Activated gamma-delta T cell treated with Interleukin-2 at 50 U/mL for 16 hours (primary cell): ENCODE results near the gene DAD1.
"Not testable (repeated sequence)": the region's sequence is repeated elsewhere in the genome, so short reads cannot be mapped to it uniquely, and the experiment has no call there.

ENCODE experiments used
- DNase-seq: peaks from one replicate; pipeline ENCODE4 v3.0.0-alpha.2; 2020

DAD1 gene

DNA sequence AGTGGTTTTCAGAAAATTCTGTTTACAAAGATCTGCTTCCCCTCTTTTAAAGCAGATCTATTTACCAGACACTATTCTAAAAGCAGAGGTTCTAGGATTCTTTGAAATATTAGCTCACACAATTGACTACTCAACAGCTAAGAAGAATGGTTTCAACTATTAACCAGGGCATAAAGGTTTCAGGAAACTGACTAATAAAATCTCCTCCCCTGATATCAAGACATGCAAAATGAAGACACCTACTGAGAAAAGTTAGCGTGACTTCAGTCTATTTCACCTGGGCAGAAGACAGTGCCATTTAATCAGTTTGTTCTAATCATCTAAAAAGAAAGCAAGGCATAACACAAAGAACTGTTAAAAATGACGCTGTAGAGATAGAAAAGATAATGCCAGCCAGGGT is 22.2 kb downstream of the DAD1 start:
- no peak for DNase-seq

GRCh38 chr14:22566266-22566665 is 22.8 kb downstream of the DAD1 start:
- DNase-seq, result not testable (repeated sequence)

DNA sequence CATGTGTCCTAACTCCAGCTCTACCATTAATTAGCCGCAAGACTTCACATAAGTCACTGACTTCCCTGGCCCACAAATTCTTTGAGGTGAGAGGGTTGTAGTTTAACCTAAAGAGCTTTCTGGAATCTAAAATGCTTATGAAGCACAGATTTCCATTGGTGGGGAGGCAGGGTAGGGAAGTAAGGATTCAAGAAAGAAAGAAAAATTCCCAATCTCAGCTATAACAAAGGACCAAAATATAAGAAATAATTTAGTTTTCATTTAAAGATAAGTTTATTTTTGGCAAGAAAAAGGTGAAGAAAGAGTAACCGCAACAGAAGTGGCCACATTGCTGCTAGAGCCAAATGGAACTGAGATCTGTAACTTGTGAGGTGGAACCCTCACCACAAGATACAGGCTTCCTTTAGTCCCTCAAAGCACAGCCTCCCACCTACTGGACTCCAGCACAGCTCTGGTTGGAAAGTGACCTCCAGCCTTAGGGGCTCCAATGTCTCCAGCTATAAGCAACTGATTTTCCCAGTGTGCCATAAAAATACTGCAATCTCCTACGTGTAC is 23.6 kb downstream of the DAD1 start:
- no peak for DNase-seq

DNA sequence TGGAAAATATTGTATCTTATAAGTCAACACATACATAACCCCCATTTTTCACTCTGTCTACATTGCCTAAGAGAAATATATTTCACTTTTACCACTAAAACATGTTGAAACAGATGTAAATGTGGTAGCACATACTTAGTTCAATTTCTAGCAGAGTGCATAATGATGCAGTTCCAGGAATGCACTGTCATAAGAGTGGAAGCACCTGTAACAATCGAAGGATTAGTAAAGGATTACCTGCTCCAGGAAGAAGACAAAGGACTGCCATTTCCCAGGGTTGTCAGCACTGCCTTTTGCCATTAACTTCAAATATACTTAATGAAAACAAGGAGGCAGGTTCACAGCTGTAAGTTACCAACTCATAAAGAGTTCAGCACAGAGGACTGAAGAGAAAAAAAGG is 24.6 kb downstream of the DAD1 start:
- no peak for DNase-seq

DNA sequence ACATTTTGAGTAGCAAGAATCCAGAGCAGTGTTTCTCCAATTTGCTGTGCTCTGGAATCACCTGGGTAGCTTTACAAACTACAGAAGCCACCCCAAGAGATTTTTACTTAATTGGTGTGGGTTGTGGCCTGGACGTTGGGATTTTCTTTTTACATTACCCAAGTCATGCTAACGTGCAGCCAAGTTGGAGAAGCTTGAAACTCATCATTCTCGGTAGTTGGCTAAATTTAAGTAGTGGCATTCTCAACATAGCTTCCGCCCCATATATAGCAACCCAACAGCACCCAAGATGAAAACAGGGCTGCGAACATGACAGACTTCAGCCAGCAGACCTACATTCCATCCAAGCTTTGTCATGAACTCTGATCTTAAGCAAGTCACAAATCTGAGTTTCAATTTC is 25.0 kb downstream of the DAD1 start:
- no peak for DNase-seq

DNA sequence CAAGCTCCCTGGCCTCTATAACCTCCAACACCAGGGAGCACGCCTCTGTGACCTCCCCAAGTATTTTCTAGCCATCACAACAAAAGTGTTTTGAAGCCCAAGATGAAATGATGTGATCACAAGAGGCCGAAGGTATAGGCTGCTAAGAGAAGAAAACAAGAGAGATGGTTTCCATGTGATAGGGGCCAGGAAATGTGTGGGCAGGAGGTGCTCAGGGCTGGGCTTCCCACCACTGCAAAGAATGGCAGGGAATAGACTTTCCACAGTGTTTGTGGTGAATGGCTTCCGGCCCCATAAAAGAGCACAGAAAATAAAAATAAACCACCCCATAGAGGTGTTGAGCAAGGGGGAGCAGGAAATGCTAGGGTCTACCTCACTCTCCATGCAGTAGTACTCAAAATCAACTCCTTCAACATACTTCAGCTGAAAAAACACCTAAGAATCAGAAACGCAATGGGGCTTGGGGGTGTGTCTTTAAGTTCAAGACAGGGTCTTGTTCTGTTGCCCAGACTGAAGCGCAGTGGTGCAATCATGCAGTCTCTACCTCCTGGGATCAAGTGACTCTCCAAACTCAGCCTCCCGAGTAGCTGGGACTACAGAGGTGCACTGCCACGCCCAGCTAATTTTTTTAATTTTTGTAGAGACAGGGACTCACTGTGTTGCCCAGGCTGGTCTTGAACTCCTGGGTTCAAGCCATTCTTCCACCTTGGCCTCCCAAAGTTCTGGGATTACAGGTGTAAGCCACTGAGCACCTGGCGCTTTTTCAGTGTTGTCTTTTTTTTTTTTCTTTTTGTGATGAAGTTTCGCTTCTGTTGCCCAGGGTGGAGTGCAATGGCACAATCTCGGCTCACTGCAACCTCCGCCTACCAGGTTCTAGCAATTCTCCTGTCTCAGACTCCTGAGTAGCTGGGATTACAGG is 27.1 kb downstream of the DAD1 start:
- peak; percentile 80 for DNase-seq

GRCh38 chr14:22561366-22561660 is 27.7 kb downstream of the DAD1 start:
- no peak for DNase-seq

- no peak for DNase-seq
These were observed 28.2 kb downstream of the DAD1 start for GRCh38 chr14:22560662-22561365.

DNA sequence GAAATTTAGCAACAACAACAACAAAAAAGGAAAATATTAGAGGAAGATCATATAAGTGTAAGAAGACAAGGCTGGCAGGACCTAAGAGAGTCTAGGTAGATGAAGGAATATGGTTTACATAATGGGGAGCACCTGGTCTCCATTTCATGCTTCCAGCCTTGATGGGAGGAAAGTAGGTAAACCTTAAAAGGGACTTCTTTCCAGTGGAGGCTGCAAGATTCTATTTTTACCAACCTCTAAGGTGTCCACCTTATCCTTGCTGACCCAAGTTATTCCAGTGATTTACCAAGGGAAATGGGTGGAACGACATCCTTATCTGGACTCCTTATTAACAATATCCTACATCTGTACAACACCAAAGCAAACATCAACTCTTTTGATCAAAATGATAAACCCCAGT is 30.0 kb downstream of the DAD1 start:
- no peak for DNase-seq

DNA sequence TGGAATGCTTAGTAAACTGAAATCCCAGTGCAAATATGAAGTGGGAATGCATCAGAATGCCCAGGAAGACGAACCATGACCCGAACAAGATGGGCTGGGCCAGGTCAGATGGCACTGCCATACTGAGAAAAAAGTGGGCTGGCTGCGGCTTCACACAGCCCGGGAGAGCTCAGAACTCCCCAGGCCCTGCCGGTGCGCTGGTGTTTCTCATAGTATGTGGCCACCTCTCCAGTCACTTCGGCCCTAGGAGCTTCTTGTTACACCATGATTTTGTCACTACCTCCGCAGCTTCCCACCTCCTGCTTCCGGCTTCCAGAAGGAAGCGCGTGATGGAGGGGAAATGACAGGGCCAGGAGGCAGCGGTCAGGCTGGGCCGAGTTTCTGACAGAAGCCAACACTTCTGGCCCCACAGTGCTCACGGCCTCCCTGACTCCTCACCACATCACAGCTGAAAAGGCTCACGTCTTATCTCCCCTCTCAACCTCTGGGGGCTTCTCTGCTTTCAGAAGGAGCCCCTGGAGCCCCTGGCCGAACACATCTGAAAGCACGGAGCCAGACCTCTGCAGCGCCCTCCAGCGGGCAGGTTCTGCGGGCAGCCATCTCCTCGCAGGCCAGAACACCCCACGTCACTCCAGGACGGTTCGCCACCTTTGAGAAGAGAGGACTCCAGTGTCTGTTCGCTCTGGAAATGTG is 30.7 kb downstream of the DAD1 start:
- DNase-seq, result peak; percentile 57

DNA sequence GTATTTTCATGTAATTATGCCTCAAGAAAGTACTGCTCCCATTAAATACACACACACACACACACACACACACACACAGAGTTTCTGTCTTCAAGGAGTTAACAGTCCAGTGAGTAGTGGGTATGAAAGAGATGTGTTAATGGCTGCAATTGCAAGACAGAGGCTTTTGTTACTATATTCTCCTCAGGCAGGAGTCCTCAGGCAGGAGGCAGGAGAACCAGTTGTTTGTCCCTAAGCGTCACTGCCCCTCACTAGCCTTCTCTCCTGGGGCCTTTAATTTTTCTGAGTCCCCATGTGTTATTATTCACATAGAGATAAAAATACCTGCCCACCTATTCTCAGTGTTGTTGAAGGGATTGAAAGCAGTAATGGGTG is 31.2 kb downstream of the DAD1 start:
- DNase-seq, result no peak

DNA sequence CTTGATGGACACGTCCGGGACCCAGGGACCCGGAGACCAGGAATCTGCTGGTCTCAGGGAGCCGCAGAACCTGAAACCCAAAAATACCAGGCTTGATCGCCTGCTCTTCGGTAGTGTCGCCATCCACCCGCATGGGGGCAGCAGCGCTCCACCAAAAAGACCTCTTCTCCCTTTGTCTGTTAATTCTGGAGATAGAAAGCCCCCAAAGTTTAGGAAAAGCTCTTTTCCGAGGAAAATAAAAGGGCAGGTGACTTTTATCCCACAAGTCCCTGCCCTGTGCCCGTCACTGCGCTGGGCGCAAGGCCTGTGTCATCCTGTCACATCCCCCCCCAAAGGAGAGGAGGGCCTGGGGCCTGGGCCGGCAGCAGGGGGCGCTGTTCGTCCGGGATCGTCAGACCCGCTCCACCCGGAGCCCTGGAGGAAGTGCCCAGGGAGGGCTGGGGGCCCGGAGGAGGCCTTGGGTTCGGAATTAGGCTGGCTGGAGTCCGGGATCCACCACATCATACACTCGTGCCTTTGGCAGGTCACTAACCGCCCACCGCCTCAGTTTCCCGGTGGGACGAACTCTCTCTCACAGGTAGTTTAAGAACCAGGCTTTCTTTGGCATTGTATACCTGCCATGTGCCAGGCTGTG is 31.9 kb downstream of the DAD1 start:
- DNase-seq, result peak; percentile 93

GRCh38 chr14:22556021-22556989 is 32.7 kb downstream of the DAD1 start:
- peak; percentile 98 for DNase-seq

DNA sequence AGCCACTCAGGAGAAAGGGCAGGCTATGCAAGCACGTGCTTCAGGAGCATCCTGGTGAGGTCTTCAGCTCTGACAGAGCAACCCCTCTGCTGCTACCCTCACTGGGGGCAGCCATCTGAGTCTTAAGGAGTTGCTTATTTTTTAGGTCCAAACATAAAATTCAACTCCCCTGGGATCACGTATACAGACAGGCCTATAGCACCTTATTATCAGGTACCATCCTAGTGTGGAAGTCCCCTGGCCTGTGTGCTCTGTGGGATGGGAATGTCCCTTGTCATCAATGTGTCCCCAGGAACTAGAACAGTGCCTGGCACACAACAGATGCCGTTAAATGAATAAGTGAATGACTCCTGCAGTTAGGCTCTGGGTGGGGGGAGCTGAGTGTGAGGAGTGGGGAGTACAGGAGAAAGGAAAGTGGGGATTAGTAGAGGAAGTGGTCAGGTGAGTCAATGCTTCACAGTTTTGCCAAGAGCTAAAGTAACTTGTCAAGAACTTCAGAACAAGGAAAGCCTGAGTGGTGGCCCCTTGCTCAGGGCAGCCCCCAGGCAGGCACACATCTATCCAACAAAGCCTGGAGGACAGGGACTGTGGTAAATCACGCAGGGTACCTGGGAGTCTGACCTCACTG is 33.5 kb downstream of the DAD1 start:
- DNase-seq, result peak; percentile 52

- DNase-seq, result no peak
These were observed 34.3 kb downstream of the DAD1 start for GRCh38 chr14:22554498-22555383.

DNA sequence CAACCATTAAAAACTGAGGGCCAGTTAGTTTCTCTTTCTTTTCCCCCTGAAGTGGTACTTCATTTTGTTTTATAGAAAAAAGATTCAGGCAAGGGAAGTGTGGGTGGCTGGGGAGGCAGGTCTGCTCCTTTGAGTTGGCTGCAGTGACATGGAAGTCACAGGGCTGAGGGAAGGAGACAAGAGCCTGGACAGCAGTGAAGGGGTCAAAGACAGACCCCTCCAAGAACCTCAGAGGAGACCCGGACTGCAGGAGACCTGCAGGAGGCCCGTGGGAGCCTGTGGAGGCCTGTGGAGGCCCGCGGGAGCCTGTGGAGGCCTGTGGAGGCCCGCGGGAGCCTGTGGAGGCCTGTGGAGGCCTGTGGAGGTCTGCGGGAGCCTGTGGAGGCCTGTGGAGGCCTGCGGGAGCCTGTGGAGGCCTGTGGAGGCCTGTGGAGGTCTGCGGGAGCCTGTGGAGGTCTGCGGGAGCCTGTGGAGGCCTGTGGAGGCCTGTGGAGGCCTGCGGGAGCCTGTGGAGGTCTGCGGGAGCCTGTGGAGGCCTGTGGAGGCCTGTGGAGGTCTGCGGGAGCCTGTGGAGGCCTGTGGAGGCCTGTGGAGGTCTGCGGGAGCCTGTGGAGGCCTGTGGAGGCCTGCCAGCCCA is 35.0 kb downstream of the DAD1 start:
- not testable (repeated sequence) for DNase-seq

DNA sequence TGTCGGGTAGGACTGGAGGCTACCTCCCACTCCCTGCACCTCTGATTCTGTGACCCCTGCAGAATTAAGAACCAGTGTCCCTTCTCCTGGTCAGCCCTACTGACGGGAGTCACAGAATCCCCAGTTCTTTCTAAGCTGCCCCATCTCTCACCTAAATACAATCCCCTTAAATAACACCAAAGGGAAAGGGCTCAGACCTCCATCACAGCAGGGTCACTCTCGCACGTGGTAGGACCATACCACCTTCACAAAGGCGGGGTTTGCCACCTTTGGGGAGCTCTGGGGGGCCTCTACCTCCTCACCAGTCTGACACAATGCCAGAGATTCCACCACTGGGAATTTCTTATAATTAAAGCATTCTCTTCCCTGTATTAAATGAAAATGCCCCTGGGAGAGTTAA is 35.6 kb downstream of the DAD1 start:
- no peak for DNase-seq

DNA sequence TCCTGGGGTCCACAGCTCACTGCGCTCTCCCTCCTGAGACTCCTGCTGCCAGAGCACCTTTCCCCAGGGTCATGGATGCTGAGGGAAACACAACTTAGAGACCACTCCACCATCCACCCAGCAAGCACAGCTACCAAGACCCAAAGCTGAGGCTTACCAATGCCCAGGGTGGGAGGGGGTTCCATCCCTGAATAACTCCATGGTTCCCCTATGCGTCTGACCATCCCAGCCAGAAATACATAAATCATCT is 36.3 kb downstream of the DAD1 start:
- no peak for DNase-seq

GRCh38 chr14:22552001-22552826 is 36.8 kb downstream of the DAD1 start:
- no peak for DNase-seq
